Caco-2 (cell line): Measurements from ENCODE around the gene RHBDF1. TPM values are rescaled to one million over a fixed set of nuclear protein-coding genes. Genes with fewer than 3 reads are reported as not detected.
"Not testable (repeated sequence)": the region's sequence is repeated elsewhere in the genome, so short reads cannot be mapped to it uniquely, and the experiment has no call there.

Experiments
- BruUV-seq: library from RNA; stranded (reverse); fragments of 400-500 nt; replicated peaks from 2 replicates; lab custom pipeline; 2021; lab: Mats Ljungman, UMichigan
- CTCF ChIA-PET: fragments of 300-600 bp; sonication (Branson Sonifier 250); formaldehyde crosslinking; loops from one replicate; lab custom pipeline; 2022; ENCODE audit warnings: antibody characterized with exemption; lab: Charles Lee
- POLR2A ChIA-PET: fragments of 300-600 bp; sonication (Branson Sonifier 250); formaldehyde crosslinking; loops from one replicate; lab custom pipeline; 2022; ENCODE audit warnings: antibody characterized with exemption; lab: Charles Lee
- DNase-seq, 2 experiments: peaks; one replicate each; pipeline versions ENCODE4 v3.0.0 to v3.0.0-alpha.2; 2020 to 2022
- H3K27me3 ChIP-seq: replicated peaks from 2 replicates; pipeline ENCODE4 v1.6.0; 2011; ENCODE audit warnings: low read length; ENCODE audit not compliant: control insufficient read depth, insufficient read depth
- H3K36me3 ChIP-seq: 2 replicates; pipeline ENCODE4 v1.5.1; 2011; ENCODE audit warnings: low read length; ENCODE audit not compliant: control insufficient read depth, insufficient read depth
- H3K4me1 ChIP-seq: fragments of 250-450 bp; sonication (Bioruptor Pico); 2 replicates; pipeline ENCODE4 v1.5.1; 2020; ENCODE audit warnings: mild to moderate bottlenecking
- H3K4me3 ChIP-seq: 2 replicates; pipeline ENCODE4 v1.5.1; 2011; ENCODE audit warnings: low read depth, mild to moderate bottlenecking, control low read depth, low read length
- H3K9me3 ChIP-seq: fragments of 250-450 bp; sonication (Bioruptor Pico); 2 replicates; pipeline ENCODE4 v1.5.1; 2020; ENCODE audit warnings: mild to moderate bottlenecking, moderate library complexity
- H3K27ac Mint-ChIP-seq: one replicate; pipeline ENCODE4 v1.8.0; 2022; ENCODE audit warnings: mixed read lengths; ENCODE audit not compliant: unreplicated experiment
- H3K27me3 Mint-ChIP-seq: one replicate; pipeline ENCODE4 v1.8.0; 2022; ENCODE audit warnings: mixed read lengths; ENCODE audit not compliant: insufficient read depth, unreplicated experiment
- H3K36me3 Mint-ChIP-seq: one replicate; pipeline ENCODE4 v1.8.0; 2022; ENCODE audit warnings: mild to moderate bottlenecking, mixed read lengths; ENCODE audit not compliant: insufficient read depth, unreplicated experiment
- H3K4me1 Mint-ChIP-seq: one replicate; pipeline ENCODE4 v1.8.0; 2022; ENCODE audit warnings: low read depth, mixed read lengths; ENCODE audit not compliant: unreplicated experiment
- H3K4me3 Mint-ChIP-seq: one replicate; pipeline ENCODE4 v1.8.0; 2022; ENCODE audit warnings: mild to moderate bottlenecking, moderate library complexity, mixed read lengths; ENCODE audit not compliant: unreplicated experiment
- H3K9me3 Mint-ChIP-seq: one replicate; pipeline ENCODE4 v1.8.0; 2022; ENCODE audit warnings: mixed read lengths; ENCODE audit not compliant: unreplicated experiment
- CTCF ChIP-seq, 2 experiments: fragments of 200-600 bp in 1 of 2; IDR thresholded peaks; 1 replicate in 1 of 2; 2 replicates in 1 of 2; pipeline versions ENCODE4 v1.5.1 to v1.8.0; 2011 to 2022; ENCODE audit warnings: antibody characterized with exemption in 1 of 2, control low read depth in 1 of 2, inconsistent platforms in 1 of 2, low read depth in 1 of 2, low read length in 1 of 2, mild to moderate bottlenecking in 1 of 2, moderate library complexity in 1 of 2; ENCODE audit not compliant: insufficient read depth in 1 of 2, severe bottlenecking in 1 of 2, unreplicated experiment in 1 of 2
- intact Hi-C: fragments of 100-400 bp; cut with micrococcal nuclease; formaldehyde crosslinking; loops from one replicate; pipeline ENCODE4 v1.10.0; 2022; ENCODE audit not compliant: unreplicated experiment
- total RNA-seq: library from RNA; stranded (reverse); gene quantifications from 2 replicates; pipeline ENCODE4 v1.2.3, GENCODE V29; 2022

Gene RHBDF1
- total RNA-seq, 1 experiment from 2014 or later, result 62.3 TPM

- no peaks in the 10 kb centered on the region for H3K27me3 Mint-ChIP-seq
- DNase-seq, result no peak
- H3K9me3 Mint-ChIP-seq, result peaks cover 8% of the 10 kb centered on the region
- POLR2A ChIA-PET, result no interaction called here
- H3K36me3 ChIP-seq, result no peaks in the 10 kb centered on the region; the same call in 1 of the 2 replicates
- no peaks in the 10 kb centered on the region for H3K27me3 ChIP-seq
- BruUV-seq, result no TSS peak
- H3K4me3 ChIP-seq, result no peak overlapping the region
- intact Hi-C loops, result no loop called here
- peaks cover 76% of the 10 kb centered on the region for H3K36me3 Mint-ChIP-seq
- no peak for TF ChIP-seq CTCF (IDR thresholded peaks at IDR 0.05; ENCODE audit: insufficient read depth in 1 of 2, low read depth in 1 of 2, low read length in 1 of 2, severe bottlenecking in 1 of 2, unreplicated experiment in 1 of 2)
- no peaks in the 10 kb centered on the region for H3K4me1 ChIP-seq
- H3K9me3 ChIP-seq, result no peaks in the 10 kb centered on the region
- H3K4me1 Mint-ChIP-seq, result no peaks in the 10 kb centered on the region
- no peak overlapping the region for H3K27ac Mint-ChIP-seq
- CTCF ChIA-PET, result interaction anchor here (0.6 kb wide), 1 partner anchor 44 kb away, joined by 7 read pairs; no protein-coding TSS in a partner anchor
- no peak overlapping the region for H3K4me3 Mint-ChIP-seq
Measured at GRCh38 chr16:47234-47633, 25.2 kb downstream of the RHBDF1 start.

- H3K4me1 Mint-ChIP-seq, H3K27ac Mint-ChIP-seq, H3K4me3 ChIP-seq, H3K36me3 ChIP-seq, H3K27me3 Mint-ChIP-seq, intact Hi-C loops, H3K4me1 ChIP-seq, CTCF ChIA-PET, H3K4me3 Mint-ChIP-seq, POLR2A ChIA-PET, H3K9me3 ChIP-seq, H3K27me3 ChIP-seq, BruUV-seq, DNase-seq: not testable (repeated sequence)
- H3K9me3 Mint-ChIP-seq, result peaks cover 14% of the 10 kb centered on the region
- peaks cover 83% of the 10 kb centered on the region for H3K36me3 Mint-ChIP-seq
Measured at GRCh38 chr16:46510-46909, 25.9 kb downstream of the RHBDF1 start.

- POLR2A ChIA-PET, result interaction anchor here (0.6 to 1.1 kb wide), 2 partner anchors 8 to 79 kb away, joined by 3 to 8 read pairs; partner anchors contain the start of genes POLR3K and SNRNP25
- no peaks in the 10 kb centered on the region for H3K27me3 Mint-ChIP-seq
Measured at GRCh38 chr16:45454-45853, 27.0 kb downstream of the RHBDF1 start.

More at GRCh38 chr16:45454-45853, 27.0 kb downstream of the RHBDF1 start:
- CTCF ChIA-PET, result no interaction called here
- Histone ChIP-seq H3K36me3 (no peaks in the 10 kb centered on the region; the same call in 1 of the 2 replicates), H3K9me3 (no peaks in the 10 kb centered on the region), H3K27me3 (no peaks in the 10 kb centered on the region), H3K4me3 (no peak overlapping the region), H3K4me1 (no peaks in the 10 kb centered on the region)
- no peak overlapping the region for H3K4me3 Mint-ChIP-seq
- H3K4me1 Mint-ChIP-seq, result no peaks in the 10 kb centered on the region
- DNase-seq, result no peak
- no peak overlapping the region for H3K27ac Mint-ChIP-seq
- no peak for TF ChIP-seq CTCF (IDR thresholded peaks at IDR 0.05; ENCODE audit: insufficient read depth in 1 of 2, low read depth in 1 of 2, low read length in 1 of 2, severe bottlenecking in 1 of 2, unreplicated experiment in 1 of 2)
- H3K36me3 Mint-ChIP-seq, result peaks cover 83% of the 10 kb centered on the region
- BruUV-seq, result no TSS peak
- H3K9me3 Mint-ChIP-seq, result peaks cover 14% of the 10 kb centered on the region
- intact Hi-C loops, result no loop called here
